GM21723 (cell line): ENCODE measurements around the gene BCAS1.

Experiments used
- ATAC-seq: cut with Tn5 transposase; IDR thresholded peaks from one replicate; pipeline ENCODE4 v1.9.1; 2021; ENCODE audit warnings: mild to moderate bottlenecking, moderate library complexity; ENCODE audit not compliant: unreplicated experiment

The BCAS1 gene

DNA sequence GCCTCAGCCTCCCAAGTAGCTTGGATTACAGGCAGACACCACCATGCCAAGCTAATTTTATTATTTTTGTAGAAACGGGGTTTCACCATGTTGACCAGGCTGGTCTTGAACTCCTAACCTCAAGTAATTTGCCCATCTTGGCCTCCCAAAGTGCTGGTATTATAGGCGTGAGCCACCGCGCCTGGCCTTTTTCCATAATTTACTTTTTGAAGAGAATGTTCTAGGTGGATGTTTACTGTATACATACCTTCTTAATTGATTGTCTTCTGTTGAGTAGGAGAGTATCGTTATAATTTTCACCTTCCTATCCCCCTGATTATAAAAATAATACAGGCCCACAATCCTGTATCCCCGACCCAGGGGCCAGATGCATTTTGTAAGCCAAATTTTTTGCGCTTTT, 174.4 kb downstream of the BCAS1 start:
- no peak for ATAC-seq

DNA sequence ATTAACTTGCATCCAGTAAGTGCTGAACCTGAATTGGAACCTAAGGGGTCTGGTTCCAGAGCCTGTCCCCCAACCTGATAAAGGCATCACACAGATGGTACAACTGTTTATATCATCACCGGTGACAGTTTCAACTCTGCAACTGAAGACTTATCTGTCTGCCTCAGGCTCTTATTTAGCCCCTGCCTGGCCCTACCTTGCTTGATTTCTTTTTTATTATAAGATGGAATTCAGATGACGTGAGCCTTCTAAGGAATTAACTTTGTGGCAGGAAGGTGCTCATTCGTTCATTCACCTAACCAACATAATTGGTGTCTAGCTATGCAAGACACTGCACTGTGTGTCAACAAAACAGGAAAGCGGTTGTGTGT, 175.0 kb downstream of the BCAS1 start:
- ATAC-seq, result no peak

DNA sequence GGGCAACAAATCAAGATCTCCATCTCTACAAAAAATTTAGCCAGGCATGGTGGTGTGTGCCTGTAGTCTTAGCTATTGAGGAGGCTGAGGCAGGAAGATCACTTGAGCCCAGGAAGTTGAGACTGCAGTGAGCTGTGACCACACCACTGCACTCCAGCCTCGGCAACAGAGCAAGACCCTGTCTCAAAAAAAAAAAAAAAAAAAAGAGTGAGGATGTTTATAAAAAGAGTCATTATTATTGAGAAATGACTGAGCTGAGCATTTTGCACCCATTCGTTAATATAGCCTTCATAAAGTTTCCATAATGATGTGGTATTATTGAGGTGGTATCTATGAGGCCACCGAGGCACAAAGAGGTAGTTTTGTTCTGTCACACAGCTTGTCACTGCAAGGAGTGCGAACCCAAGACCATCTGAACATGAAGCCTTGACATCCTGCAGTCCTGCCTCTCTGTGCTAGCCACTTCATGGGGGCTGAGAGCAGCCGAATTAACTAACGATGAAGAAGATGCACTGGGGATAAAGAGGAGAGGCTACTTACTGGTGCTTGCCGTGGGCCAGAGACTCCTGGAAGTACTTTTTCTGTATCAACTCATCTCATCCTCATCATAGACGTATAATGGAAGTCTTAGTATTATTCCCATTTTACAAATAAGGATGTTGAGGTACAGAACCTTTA, 175.5 kb downstream of the BCAS1 start:
- no peak for ATAC-seq
